ENCODE results near the gene PARP9.
"Not testable (repeated sequence)": the region's sequence is repeated elsewhere in the genome, so short reads cannot be mapped to it uniquely, and the experiment has no call there.

Gene PARP9

GRCh38 chr3:122506450-122506849, 57.6 kb downstream of the PARP9 start:
- H3K4me3 ChIP-seq (ENCODE audit: low read depth, low read length): no peak overlapping the region
- TF ChIP-seq POLR2A (IDR thresholded peaks at IDR 0.05; ENCODE audit: extremely low read depth, insufficient read length) (no peak), CTCF (IDR thresholded peaks at IDR 0.05; ENCODE audit: low read depth, low read length) (no peak), MAX (IDR thresholded peaks at IDR 0.05; ENCODE audit: low read depth, low read length) (no peak), MYC (IDR thresholded peaks at IDR 0.05; ENCODE audit: low read depth, low read length) (no peak)
- DNase-seq (ENCODE audit: low read depth): no peak

- TF ChIP-seq MAX (IDR thresholded peaks at IDR 0.05; ENCODE audit: low read depth, low read length) (no peak), MYC (IDR thresholded peaks at IDR 0.05; ENCODE audit: low read depth, low read length) (no peak), POLR2A (IDR thresholded peaks at IDR 0.05; ENCODE audit: extremely low read depth, insufficient read length) (no peak), CTCF (IDR thresholded peaks at IDR 0.05; ENCODE audit: low read depth, low read length) (no peak)
- DNase-seq (ENCODE audit: low read depth): no peak
- no peak overlapping the region for H3K4me3 ChIP-seq (ENCODE audit: low read depth, low read length)
Measured at GRCh38 chr3:122505676-122506075, 58.4 kb downstream of the PARP9 start.

GRCh38 chr3:122502941-122503340, 61.2 kb downstream of the PARP9 start:
- no peak for DNase-seq (ENCODE audit: low read depth)
- TF ChIP-seq CTCF (IDR thresholded peaks at IDR 0.05; ENCODE audit: low read depth, low read length) (no peak), MAX (IDR thresholded peaks at IDR 0.05; ENCODE audit: low read depth, low read length) (no peak), POLR2A (IDR thresholded peaks at IDR 0.05; ENCODE audit: extremely low read depth, insufficient read length) (no peak), MYC (IDR thresholded peaks at IDR 0.05; ENCODE audit: low read depth, low read length) (no peak)
- no peak overlapping the region for H3K4me3 ChIP-seq (ENCODE audit: low read depth, low read length)

GRCh38 chr3:122502139-122502538, 62.0 kb downstream of the PARP9 start:
- H3K4me3 ChIP-seq (ENCODE audit: low read depth, low read length): no peak overlapping the region
- no peak for TF ChIP-seq POLR2A (IDR thresholded peaks at IDR 0.05; ENCODE audit: extremely low read depth, insufficient read length)
- TF ChIP-seq MYC (IDR thresholded peaks at IDR 0.05; ENCODE audit: low read depth, low read length): no peak
- no peak for TF ChIP-seq CTCF (IDR thresholded peaks at IDR 0.05; ENCODE audit: low read depth, low read length)
- DNase-seq (ENCODE audit: low read depth): no peak

GRCh38 chr3:122500964-122501363, 63.1 kb downstream of the PARP9 start:
- not testable (repeated sequence) for DNase-seq (ENCODE audit: low read depth); H3K4me3 ChIP-seq (ENCODE audit: low read depth, low read length)

- peak; percentile 13 for DNase-seq (ENCODE audit: low read depth)
- H3K4me3 ChIP-seq (ENCODE audit: low read depth, low read length): no peak overlapping the region
- TF ChIP-seq CTCF (IDR thresholded peaks at IDR 0.05; ENCODE audit: low read depth, low read length): no peak
- no peak for TF ChIP-seq MAX (IDR thresholded peaks at IDR 0.05; ENCODE audit: low read depth, low read length)
- no peak for TF ChIP-seq POLR2A (IDR thresholded peaks at IDR 0.05; ENCODE audit: extremely low read depth, insufficient read length)
- TF ChIP-seq MYC (IDR thresholded peaks at IDR 0.05; ENCODE audit: low read depth, low read length): no peak
Measured at GRCh38 chr3:122498152-122498551, 65.9 kb downstream of the PARP9 start.
